ENCODE data around the gene CPNE9.

CPNE9 gene

GRCh38 chr3:9777694-9778021 lies 74.0 kb downstream of the CPNE9 start:
- no peak for TF ChIP-seq EZH2phosphoT487 (IDR thresholded peaks at IDR 0.05; ENCODE audit: low read depth)
- no peak for TF ChIP-seq CTCF (IDR thresholded peaks at IDR 0.05; ENCODE audit: low read depth, low read length)
- no peak overlapping the region for H3K4me2 ChIP-seq (ENCODE audit: low read length)
- H3K36me3 ChIP-seq (replicated peaks; ENCODE audit: low read depth, low read length): peaks cover 17% of the 10 kb centered on the region
- no peaks in the 10 kb centered on the region for H3K27me3 ChIP-seq (ENCODE audit: low read depth, low read length)
- no peak overlapping the region for H3K27ac ChIP-seq (ENCODE audit: low read length)
- no peak overlapping the region for H2AFZ ChIP-seq (ENCODE audit: low read depth, low read length)
- no peak overlapping the region for H3K4me3 ChIP-seq (ENCODE audit: low read length)
- H4K20me1 ChIP-seq (ENCODE audit: insufficient read depth, low read length): no peaks in the 10 kb centered on the region
- no peaks in the 10 kb centered on the region for H3K9me3 ChIP-seq (ENCODE audit: insufficient read depth, low read length)
- H3K4me1 ChIP-seq (ENCODE audit: low read length): peaks cover 11% of the 10 kb centered on the region
- H3K79me2 ChIP-seq (ENCODE audit: low read length): no peaks in the 10 kb centered on the region
- H3K9ac ChIP-seq (ENCODE audit: low read length): no peak overlapping the region

- Histone ChIP-seq H3K9me3 (ENCODE audit: insufficient read depth, low read length) (no peaks in the 10 kb centered on the region), H4K20me1 (ENCODE audit: insufficient read depth, low read length) (no peaks in the 10 kb centered on the region), H3K27ac (ENCODE audit: low read length) (no peak overlapping the region), H3K4me3 (ENCODE audit: low read length) (no peak overlapping the region), H3K4me2 (ENCODE audit: low read length) (no peak overlapping the region), H3K27me3 (ENCODE audit: low read depth, low read length) (no peaks in the 10 kb centered on the region), H3K4me1 (ENCODE audit: low read length) (peaks cover 11% of the 10 kb centered on the region), H3K36me3 (replicated peaks; ENCODE audit: low read depth, low read length) (peaks cover 20% of the 10 kb centered on the region), H3K79me2 (ENCODE audit: low read length) (no peaks in the 10 kb centered on the region), H2AFZ (ENCODE audit: low read depth, low read length) (no peak overlapping the region), H3K9ac (ENCODE audit: low read length) (no peak overlapping the region)
- no peak for TF ChIP-seq CTCF (IDR thresholded peaks at IDR 0.05; ENCODE audit: low read depth, low read length)
- TF ChIP-seq EZH2phosphoT487 (IDR thresholded peaks at IDR 0.05; ENCODE audit: low read depth): no peak
These were observed 74.8 kb downstream of the CPNE9 start for GRCh38 chr3:9778143-9779074.

GRCh38 chr3:9779075-9779593 lies 75.5 kb downstream of the CPNE9 start:
- peaks cover 11% of the 10 kb centered on the region for H3K4me1 ChIP-seq (ENCODE audit: low read length)
- no peak overlapping the region for H3K27ac ChIP-seq (ENCODE audit: low read length)
- H3K36me3 ChIP-seq (replicated peaks; ENCODE audit: low read depth, low read length): peaks cover 26% of the 10 kb centered on the region
- no peaks in the 10 kb centered on the region for H3K27me3 ChIP-seq (ENCODE audit: low read depth, low read length)
- H3K9me3 ChIP-seq (ENCODE audit: insufficient read depth, low read length): no peaks in the 10 kb centered on the region
- no peak overlapping the region for H2AFZ ChIP-seq (ENCODE audit: low read depth, low read length)
- no peak overlapping the region for H3K9ac ChIP-seq (ENCODE audit: low read length)
- no peak overlapping the region for H3K4me3 ChIP-seq (ENCODE audit: low read length)
- no peak overlapping the region for H3K4me2 ChIP-seq (ENCODE audit: low read length)
- H4K20me1 ChIP-seq (ENCODE audit: insufficient read depth, low read length): no peaks in the 10 kb centered on the region
- H3K79me2 ChIP-seq (ENCODE audit: low read length): no peaks in the 10 kb centered on the region
- TF ChIP-seq CTCF (IDR thresholded peaks at IDR 0.05; ENCODE audit: low read depth, low read length): no peak
- no peak for TF ChIP-seq EZH2phosphoT487 (IDR thresholded peaks at IDR 0.05; ENCODE audit: low read depth)

Data from OCI-LY3 (cell line).